ENCODE measurements around the gene TNFRSF14. TPM values are rescaled to one million over a fixed set of nuclear protein-coding genes. Genes with fewer than 3 reads are reported as not detected.
"Not testable (repeated sequence)": the region's sequence is repeated elsewhere in the genome, so short reads cannot be mapped to it uniquely, and the experiment has no call there.

The TNFRSF14 gene
- total RNA-seq, 1 experiment from 2014 or later, result 25.5 TPM

- H3K4me1 ChIP-seq (ENCODE audit: insufficient read depth, low read length), result peaks cover 21% of the 10 kb centered on the region
- intact Hi-C loops (cut with micrococcal nuclease); ATAC-seq; H3K4me2 ChIP-seq (ENCODE audit: low read length); H3K9me3 ChIP-seq (ENCODE audit: low read length); H3K4me3 ChIP-seq (ENCODE audit: low read length); H3K79me2 ChIP-seq (ENCODE audit: low read length); H3K36me3 ChIP-seq (ENCODE audit: low read depth, low read length); H3K9me2 ChIP-seq (replicated peaks; ENCODE audit: low read length); H4K20me1 ChIP-seq (ENCODE audit: low read length); POLR2A ChIA-PET (ENCODE audit: unreplicated experiment); BruUV-seq (replicated peaks); H2AFZ ChIP-seq (ENCODE audit: low read length); H3K9ac ChIP-seq (ENCODE audit: low read length); H3F3A ChIP-seq (ENCODE audit: low read length, unreplicated experiment); DNase-seq; H3K27me3 ChIP-seq (ENCODE audit: low read length); H3K27ac ChIP-seq (ENCODE audit: low read length); CTCF ChIA-PET: not testable (repeated sequence)
Observed at GRCh38 chr1:2551544-2551943, 4.6 kb upstream of the TNFRSF14 start.

- ATAC-seq (no peak), DNase-seq (no peak)
- H4K20me1 ChIP-seq (ENCODE audit: low read length), result no peaks in the 10 kb centered on the region
- H3K4me3 ChIP-seq (ENCODE audit: low read length), result no peak overlapping the region
- intact Hi-C loops (cut with micrococcal nuclease), result no loop called here
- ChIA-PET POLR2A (ENCODE audit: unreplicated experiment) (no interaction called here), CTCF (no interaction called here)
- H3K79me2 ChIP-seq (ENCODE audit: low read length), result no peaks in the 10 kb centered on the region
- BruUV-seq (replicated peaks), result no TSS peak
- no peaks in the 10 kb centered on the region for H3F3A ChIP-seq (ENCODE audit: low read length, unreplicated experiment)
- H2AFZ ChIP-seq (ENCODE audit: low read length), result no peak overlapping the region
- TF ChIP-seq EZH2 (IDR thresholded peaks at IDR 0.05; ENCODE audit: low read length, unreplicated experiment), result no peak
- TF ChIP-seq, protein P1, sequence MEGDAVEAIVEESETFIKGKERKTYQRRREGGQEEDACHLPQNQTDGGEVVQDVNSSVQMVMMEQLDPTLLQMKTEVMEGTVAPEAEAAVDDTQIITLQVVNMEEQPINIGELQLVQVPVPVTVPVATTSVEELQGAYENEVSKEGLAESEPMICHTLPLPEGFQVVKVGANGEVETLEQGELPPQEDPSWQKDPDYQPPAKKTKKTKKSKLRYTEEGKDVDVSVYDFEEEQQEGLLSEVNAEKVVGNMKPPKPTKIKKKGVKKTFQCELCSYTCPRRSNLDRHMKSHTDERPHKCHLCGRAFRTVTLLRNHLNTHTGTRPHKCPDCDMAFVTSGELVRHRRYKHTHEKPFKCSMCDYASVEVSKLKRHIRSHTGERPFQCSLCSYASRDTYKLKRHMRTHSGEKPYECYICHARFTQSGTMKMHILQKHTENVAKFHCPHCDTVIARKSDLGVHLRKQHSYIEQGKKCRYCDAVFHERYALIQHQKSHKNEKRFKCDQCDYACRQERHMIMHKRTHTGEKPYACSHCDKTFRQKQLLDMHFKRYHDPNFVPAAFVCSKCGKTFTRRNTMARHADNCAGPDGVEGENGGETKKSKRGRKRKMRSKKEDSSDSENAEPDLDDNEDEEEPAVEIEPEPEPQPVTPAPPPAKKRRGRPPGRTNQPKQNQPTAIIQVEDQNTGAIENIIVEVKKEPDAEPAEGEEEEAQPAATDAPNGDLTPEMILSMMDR (conservative IDR thresholded peaks at IDR 0.05; ENCODE audit: low read depth, low read length), result no peak
- TF ChIP-seq EZH2phosphoT487 (IDR thresholded peaks at IDR 0.05; ENCODE audit: borderline replicate concordance, low read length), result no peak
- H3K9ac ChIP-seq (ENCODE audit: low read length), result no peak overlapping the region
- H3K27ac ChIP-seq (ENCODE audit: low read length), result no peak overlapping the region
- no peaks in the 10 kb centered on the region for H3K9me3 ChIP-seq (ENCODE audit: low read length)
- peaks cover 22% of the 10 kb centered on the region for H3K4me1 ChIP-seq (ENCODE audit: insufficient read depth, low read length)
- no peaks in the 10 kb centered on the region for H3K9me2 ChIP-seq (replicated peaks; ENCODE audit: low read length)
- H3K27me3 ChIP-seq (ENCODE audit: low read length), result no peaks in the 10 kb centered on the region
- no peak overlapping the region for H3K4me2 ChIP-seq (ENCODE audit: low read length)
- H3K36me3 ChIP-seq (ENCODE audit: low read depth, low read length), result no peaks in the 10 kb centered on the region
Observed at GRCh38 chr1:2552189-2552588, 4.0 kb upstream of the TNFRSF14 start.

DNA sequence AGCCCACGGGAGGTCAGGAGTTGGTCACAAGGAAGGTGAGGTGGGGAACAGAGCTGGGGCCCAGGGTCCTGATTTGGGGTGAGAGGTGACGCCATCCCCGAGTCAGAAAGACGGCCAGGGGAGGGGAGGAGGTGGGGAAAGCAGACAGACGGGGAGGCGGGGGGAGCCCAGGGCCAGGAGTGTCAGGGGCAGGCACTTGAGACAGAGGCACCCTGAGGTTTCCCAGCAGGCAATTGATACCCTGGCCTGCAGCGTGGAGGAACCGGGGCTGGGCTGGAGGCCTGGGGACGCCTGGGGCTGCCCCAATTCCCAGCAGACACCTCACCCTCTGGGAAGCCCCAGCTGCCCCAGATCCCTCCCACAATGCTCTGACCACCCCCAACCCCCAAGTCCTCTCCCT is 3.1 kb upstream of the TNFRSF14 start:
- ATAC-seq; H4K20me1 ChIP-seq (ENCODE audit: low read length); H3K4me3 ChIP-seq (ENCODE audit: low read length); CTCF ChIA-PET; H3K9ac ChIP-seq (ENCODE audit: low read length); H3K27me3 ChIP-seq (ENCODE audit: low read length); POLR2A ChIA-PET (ENCODE audit: unreplicated experiment); H3K27ac ChIP-seq (ENCODE audit: low read length); H2AFZ ChIP-seq (ENCODE audit: low read length); intact Hi-C loops (cut with micrococcal nuclease); H3K36me3 ChIP-seq (ENCODE audit: low read depth, low read length); H3F3A ChIP-seq (ENCODE audit: low read length, unreplicated experiment); H3K9me3 ChIP-seq (ENCODE audit: low read length); BruUV-seq (replicated peaks); H3K79me2 ChIP-seq (ENCODE audit: low read length); H3K4me2 ChIP-seq (ENCODE audit: low read length); DNase-seq; H3K9me2 ChIP-seq (replicated peaks; ENCODE audit: low read length): not testable (repeated sequence)
- H3K4me1 ChIP-seq (ENCODE audit: insufficient read depth, low read length), result peaks cover 15% of the 10 kb centered on the region

- intact Hi-C loops (cut with micrococcal nuclease), result no loop called here
Observed at GRCh38 chr1:2553871-2554620, 2.1 kb upstream of the TNFRSF14 start.

More at GRCh38 chr1:2553871-2554620, 2.1 kb upstream of the TNFRSF14 start:
- Histone ChIP-seq H3K27me3 (ENCODE audit: low read length) (no peaks in the 10 kb centered on the region), H3K4me2 (ENCODE audit: low read length) (no peak overlapping the region), H3K4me3 (ENCODE audit: low read length) (no peak overlapping the region), H4K20me1 (ENCODE audit: low read length) (no peaks in the 10 kb centered on the region), H3K9ac (ENCODE audit: low read length) (no peak overlapping the region), H2AFZ (ENCODE audit: low read length) (no peak overlapping the region), H3K9me2 (replicated peaks; ENCODE audit: low read length) (no peaks in the 10 kb centered on the region), H3F3A (ENCODE audit: low read length, unreplicated experiment) (no peaks in the 10 kb centered on the region), H3K27ac (ENCODE audit: low read length) (no peak overlapping the region), H3K4me1 (ENCODE audit: insufficient read depth, low read length) (peaks cover 15% of the 10 kb centered on the region), H3K9me3 (ENCODE audit: low read length) (no peaks in the 10 kb centered on the region), H3K36me3 (ENCODE audit: low read depth, low read length) (no peaks in the 10 kb centered on the region), H3K79me2 (ENCODE audit: low read length) (no peaks in the 10 kb centered on the region)
- CTCF ChIA-PET, result no interaction called here
- ATAC-seq, result no peak
- POLR2A ChIA-PET (ENCODE audit: unreplicated experiment), result no interaction called here
- TF ChIP-seq, protein P1 (conservative IDR thresholded peaks at IDR 0.05; ENCODE audit: low read depth, low read length), result no peak
- TF ChIP-seq EZH2 (IDR thresholded peaks at IDR 0.05; ENCODE audit: low read length, unreplicated experiment), result no peak
- no peak for TF ChIP-seq EZH2phosphoT487 (IDR thresholded peaks at IDR 0.05; ENCODE audit: borderline replicate concordance, low read length)
- BruUV-seq (replicated peaks), result no TSS peak
- DNase-seq, result no peak

Data from PC-3 (cell line).